Hematopoietic multipotent progenitor cell treated with erythropoietin and hydrocortisone succinate and interleukin-3 and kit ligand, for 6 days (in vitro differentiated cells): Measurements from ENCODE around the gene CCL5.

ENCODE experiments used
- DNase-seq: peaks from one replicate; pipeline ENCODE4 v3.0.0-alpha.2; 2015

The CCL5 gene

GRCh38 chr17:35879773-35880654 lies at the start of gene CCL5:
Gene CCL5 (minus strand): TSS chr17:35880360.
- no peak for DNase-seq

DNA sequence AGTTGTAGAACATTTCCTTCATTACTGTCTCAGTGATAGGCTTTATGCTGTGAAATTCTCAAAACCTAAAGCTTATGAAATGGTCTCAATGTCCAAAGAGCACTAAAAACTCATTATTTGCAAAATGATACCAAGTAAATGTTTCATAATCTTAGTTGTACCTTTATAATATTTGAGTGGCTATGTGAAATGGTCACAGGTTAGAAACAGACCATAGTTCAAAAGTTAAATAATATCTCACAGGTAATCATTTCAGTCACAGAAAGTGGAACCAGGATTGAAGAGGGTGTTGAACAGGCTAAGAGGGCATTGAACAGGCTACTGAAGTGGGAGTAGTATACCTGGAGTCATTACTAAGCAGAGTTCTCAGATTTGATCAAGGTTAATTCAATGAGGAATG lies 47.6 kb upstream of the CCL5 start:
- DNase-seq: no peak

GRCh38 chr17:35923609-35924114 lies 43.5 kb upstream of the CCL5 start:
- no peak for DNase-seq

DNA sequence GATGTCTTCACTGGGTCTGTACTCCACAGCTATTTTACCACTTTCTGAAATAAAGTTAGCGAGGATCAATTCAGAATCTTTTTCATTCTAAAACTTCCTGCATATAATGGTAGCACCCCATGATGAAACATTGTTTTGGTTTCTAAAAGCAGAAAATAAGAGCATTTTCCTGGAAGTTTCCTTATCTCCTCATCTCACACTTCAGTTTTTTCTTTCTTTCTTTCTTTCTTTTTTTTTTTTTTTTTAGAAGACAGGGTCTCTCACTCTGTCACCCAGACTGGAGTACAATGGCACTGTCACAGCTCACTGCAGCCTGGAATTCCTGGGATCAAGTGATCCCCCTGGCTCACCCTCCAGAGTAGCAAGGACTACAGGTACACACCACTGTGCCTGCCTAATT lies 40.1 kb upstream of the CCL5 start:
- no peak for DNase-seq

- no peak for DNase-seq
Observed at GRCh38 chr17:35918665-35919064, 38.5 kb upstream of the CCL5 start.

- DNase-seq: no peak
Observed at GRCh38 chr17:35917519-35918213, 37.5 kb upstream of the CCL5 start.

DNA sequence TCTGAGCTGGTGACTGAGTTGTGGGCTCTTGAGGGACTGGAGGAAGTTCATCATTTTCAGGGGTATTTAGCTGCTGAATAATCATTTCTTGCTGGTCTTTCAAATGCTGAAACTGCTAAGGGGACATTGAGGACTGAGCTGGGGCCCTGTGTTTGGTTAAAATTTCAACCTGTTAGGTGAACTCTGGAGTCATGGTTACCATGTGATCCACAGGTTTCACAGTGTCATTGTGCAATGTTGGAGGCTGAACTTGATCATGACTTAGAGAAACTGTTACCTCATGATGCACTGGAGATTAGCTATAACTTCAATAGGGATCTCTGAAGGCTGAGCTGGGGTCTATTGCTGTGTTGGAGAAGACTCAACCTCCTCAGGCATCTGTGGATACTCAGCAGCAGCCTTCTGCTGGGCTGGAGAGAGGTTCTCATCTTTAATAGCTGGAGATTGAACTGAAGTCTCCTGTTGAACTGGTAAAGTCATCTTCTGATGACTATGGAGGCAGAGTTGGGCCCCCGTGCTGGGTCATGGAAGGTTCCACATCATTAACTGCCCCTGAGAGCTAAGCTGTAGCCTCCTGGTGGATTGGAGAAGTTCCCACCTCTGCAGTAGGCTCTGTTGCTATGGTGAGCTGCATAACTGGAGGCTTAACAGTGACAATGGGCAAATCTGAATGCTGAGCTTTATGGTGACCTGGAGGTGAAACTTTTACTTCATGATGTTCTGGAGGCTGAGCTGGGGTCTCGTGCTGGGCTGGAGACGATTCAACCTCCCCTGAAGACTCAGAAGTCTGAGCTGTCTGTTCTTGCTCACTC lies 35.2 kb upstream of the CCL5 start:
- no peak for DNase-seq

- no peak for DNase-seq
Observed at GRCh38 chr17:35914354-35914753, 34.2 kb upstream of the CCL5 start.

- DNase-seq: no peak
Observed at GRCh38 chr17:35913609-35914008, 33.4 kb upstream of the CCL5 start.

DNA sequence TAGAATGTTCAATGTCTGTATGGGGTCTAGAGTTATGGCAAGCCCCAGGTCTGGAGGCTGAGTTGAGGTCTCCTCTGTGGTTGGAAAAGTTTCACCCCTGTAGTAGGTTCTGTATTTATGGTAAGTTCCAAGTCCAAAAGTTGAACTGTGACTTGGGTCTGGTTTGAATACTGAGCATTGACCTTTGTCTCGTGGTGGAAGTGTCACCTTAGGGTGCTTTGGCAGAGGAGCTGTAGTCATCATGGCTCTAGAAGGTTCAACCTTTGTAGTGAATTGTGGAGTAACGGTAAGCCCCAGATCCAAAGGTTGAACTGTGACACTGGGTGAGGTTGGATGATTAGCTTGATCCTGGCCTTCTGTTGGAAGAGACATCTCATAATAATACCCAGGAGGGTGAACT lies 32.8 kb upstream of the CCL5 start:
- DNase-seq: no peak

DNA sequence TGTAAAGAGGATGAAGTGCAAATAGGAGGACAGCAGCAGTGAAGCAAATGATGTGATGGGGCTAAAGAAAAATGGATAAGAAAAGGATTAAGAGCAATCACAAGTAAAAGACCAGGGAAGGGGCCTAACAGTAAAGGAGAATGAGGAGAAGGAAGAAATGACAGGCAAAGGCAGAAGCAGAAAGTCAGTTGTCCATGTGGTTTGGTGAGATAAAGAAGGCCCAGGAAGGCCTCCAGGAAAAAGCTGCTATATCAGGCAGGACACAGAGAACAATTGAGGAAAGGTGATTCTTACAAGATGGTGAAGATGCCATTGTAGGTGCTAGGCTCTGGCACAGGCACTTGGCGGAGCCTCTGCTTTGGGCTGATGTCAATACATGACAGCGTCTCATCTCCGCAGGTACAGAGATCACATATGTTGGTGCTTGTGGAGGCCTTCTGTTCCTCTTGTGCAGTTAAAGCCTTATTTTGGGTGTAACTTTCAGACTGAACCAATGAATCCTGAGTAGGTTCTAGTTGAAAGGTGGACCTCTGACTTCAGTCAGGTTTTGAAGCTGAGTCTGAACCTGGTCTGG lies 32.3 kb upstream of the CCL5 start:
- DNase-seq: peak; percentile 67

- DNase-seq: no peak
Observed at GRCh38 chr17:35909408-35909807, 29.2 kb upstream of the CCL5 start.

GRCh38 chr17:35907691-35908090 lies 27.5 kb upstream of the CCL5 start:
- no peak for DNase-seq

GRCh38 chr17:35906926-35907637 lies 26.9 kb upstream of the CCL5 start:
- no peak for DNase-seq

DNA sequence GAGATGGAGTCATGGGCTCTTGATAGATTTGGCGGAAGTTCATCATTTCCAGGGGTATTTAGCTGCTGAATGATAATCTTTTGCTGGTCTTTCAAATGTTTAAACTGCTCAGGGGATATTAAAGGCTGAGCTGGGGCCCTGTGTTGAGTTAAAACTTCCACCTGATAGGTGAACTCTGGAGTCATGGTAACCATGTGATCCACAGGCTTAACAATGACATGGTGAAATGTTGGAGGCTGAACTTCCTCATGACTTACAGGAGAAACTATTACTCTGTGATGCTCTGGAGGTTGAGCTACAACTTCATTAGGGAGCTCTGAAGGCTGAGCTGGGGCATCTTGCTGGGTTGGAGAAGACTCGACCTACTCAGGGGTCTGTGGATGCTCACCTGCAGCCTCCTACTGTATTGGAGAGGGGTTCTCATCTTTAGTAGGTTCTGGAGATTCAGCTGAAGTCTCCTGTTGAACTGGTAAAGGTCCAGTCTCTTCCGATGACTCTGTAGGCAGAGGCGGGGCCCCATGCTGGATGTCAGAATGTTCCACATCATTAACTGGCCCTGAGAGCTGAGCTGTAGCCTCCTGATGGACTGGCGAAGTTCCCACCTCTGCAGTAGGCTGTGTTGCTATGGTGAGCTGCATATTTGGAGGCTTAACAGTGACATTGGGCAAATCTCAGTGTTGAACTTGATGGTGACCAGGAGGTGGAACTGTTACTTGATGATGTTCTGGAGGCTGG lies 26.2 kb upstream of the CCL5 start:
- no peak for DNase-seq

DNA sequence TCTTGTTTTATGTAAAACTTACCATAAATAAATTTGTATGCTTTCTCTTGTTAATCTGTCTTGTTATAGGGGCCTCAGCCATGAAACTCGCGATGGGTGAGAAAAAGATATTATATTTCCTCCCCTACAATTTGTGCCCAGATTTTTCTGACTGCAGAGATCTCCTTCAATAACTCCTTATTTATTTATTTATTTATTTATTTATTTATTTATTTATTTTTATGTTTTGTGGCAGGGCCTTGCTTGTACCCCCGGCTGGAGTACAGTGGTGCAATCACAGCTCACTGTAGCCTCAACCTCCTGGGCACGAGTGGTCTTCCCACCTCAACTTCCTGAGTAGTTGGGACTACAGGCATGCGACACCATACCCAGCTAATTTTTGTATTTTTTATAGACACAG lies 23.3 kb upstream of the CCL5 start:
- no peak for DNase-seq

DNA sequence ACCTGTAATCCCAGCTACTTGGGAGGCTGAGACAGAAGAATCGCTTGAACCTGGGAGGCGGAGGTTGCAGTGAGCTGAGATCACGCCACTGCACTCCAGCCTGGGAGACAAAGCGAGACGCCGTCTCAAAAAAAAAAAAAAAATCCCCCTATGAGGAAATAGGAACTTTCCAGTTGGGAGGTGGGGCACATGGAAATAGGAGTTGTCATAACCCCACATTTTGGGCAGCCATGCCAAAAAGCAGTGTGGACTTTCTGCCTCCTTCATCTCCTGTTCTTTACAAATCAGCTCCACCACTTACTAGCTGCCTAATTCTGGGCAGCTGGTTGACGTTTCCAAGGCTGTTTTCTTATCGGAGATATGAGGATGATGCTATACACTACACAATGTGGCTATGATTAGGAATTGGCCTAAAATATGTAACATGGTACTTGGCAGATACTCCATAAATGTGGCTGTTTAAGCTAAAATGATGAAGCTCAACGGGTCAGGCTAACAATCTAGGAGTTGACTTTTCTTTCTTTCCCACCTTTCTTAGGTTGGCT lies 21.5 kb upstream of the CCL5 start:
- DNase-seq: no peak

GRCh38 chr17:35900708-35901480 lies 20.7 kb upstream of the CCL5 start:
- DNase-seq: no peak

DNA sequence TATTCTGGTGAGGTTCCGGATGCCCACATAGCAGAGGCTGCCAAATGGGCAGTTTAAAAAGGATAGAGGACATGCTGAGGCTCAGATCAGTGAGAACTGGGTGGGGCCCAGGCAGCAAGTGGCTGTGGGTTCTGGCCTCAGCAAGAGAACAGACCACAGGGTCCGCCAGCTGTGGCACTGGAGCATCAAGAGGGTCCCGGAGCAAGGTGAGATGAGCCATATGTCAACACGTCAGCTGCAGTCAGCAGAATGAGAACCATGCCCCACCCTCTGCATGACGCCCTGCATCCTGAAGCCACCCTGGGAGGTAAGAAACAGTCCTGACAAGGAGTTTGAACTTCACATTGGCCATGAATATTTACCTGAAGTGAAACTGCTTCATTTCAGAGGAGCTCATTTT lies 20.1 kb upstream of the CCL5 start:
- no peak for DNase-seq
